AG20443 (cell line): ENCODE measurements around the gene ABCA4.

Source experiments
- DNase-seq: peaks from one replicate; pipeline ENCODE4 v3.0.0; 2012; ENCODE audit warnings: low spot score, mixed read lengths

ABCA4 gene

DNA sequence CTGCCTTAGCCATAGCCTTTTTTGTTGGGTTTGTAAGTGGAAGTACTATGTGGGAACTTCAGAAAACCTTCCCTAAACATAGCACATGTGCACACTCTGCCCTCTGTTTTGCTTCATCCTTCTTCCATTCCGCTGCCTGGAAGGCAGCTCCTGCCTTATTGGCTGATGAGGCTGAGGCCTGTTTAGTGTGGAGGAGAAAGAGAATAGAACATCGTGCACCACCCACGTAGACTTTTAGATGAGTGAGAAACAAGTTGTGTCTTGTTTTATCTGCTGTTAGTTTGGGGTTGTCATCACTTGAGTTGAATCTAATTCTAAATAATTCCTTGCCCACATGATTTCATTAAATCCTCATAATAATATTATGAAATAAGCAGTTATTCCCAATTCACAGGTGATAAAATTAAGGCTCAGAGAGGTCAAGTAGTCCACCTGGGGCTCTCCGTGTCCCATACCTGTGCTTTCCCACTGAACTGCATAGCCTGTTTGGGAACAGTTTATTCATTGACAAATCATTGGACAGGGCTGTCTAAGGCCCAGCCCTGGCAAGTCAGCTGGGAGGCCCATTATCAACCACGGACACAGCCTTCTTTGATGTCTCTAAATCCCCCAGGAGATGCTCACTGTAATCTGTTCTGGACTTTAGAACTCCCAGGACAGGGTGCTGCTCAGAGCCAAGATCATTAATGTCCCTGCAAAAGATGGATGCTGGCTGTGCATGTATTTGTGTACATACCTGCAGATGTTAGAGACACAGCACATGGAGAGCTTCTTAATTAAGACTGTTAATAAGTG is 93.0 kb downstream of the ABCA4 start:
- no peak for DNase-seq

- DNase-seq = no peak
Measured at GRCh38 chr1:94026619-94027380, 94.1 kb downstream of the ABCA4 start.

- DNase-seq = peak; percentile 76
Measured at GRCh38 chr1:94025383-94026340, 95.3 kb downstream of the ABCA4 start.

GRCh38 chr1:94024104-94024792 is 96.7 kb downstream of the ABCA4 start:
- DNase-seq = no peak

DNA sequence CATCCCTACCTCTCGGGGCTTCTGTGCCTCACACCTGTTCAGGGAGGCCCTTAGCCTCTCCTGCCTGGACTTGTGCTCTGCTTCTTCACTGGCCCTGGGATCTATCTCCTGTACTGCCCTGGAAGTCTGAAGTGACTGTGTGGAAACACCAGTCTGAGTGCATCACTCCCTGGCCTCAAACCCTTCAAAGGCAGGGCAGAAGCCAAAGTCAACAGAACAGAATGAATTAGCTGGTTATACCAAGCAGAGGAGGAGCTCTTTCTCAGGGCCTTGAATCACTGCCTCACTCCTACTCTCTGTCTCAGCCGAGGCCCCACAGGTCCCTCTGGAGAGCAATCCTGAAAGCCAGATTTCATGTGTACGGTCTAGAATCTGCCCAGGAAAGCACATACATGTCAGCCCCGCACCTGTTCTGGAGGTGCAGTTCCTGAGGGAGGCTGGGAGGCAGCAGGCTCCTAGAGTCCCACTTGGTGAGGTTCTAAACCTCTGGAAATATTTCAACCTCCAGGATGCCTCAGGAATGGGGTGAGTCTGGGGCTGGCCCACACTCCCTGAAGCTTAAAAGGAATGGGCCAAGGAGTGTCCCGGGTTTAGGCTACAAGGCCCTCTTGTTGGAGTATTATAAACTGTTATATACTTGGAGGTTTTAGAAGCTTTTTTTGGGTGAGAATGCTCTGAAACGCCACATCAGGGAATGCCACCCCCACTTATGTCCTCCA is 98.3 kb downstream of the ABCA4 start:
- peak; percentile 92 for DNase-seq

GRCh38 chr1:94020764-94021579 is 100.0 kb downstream of the ABCA4 start:
- peak; percentile 74 for DNase-seq

DNA sequence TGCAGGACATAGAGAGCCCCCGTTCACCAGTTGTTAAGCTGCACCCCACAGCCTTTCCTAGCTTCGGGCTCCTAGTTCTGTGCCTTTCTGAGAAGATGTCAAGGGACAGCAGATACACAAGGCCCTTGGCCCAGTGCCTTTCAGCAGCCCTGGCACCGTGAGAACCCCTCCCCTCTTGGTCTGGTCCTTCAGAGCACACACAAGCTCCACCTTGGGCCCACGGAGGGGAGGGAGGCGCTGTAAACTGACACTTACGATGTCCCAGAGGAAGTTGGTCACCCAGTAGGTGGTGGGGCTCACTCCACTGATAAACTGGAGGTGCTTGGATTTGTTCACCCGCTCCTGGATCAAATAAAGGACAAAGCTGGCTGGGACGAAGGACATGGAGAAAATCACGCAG is 101.6 kb downstream of the ABCA4 start:
- no peak for DNase-seq

GRCh38 chr1:94017155-94017829 is 103.7 kb downstream of the ABCA4 start:
- DNase-seq = no peak

- no peak for DNase-seq
Measured at GRCh38 chr1:94015489-94015817, 105.5 kb downstream of the ABCA4 start.

DNA sequence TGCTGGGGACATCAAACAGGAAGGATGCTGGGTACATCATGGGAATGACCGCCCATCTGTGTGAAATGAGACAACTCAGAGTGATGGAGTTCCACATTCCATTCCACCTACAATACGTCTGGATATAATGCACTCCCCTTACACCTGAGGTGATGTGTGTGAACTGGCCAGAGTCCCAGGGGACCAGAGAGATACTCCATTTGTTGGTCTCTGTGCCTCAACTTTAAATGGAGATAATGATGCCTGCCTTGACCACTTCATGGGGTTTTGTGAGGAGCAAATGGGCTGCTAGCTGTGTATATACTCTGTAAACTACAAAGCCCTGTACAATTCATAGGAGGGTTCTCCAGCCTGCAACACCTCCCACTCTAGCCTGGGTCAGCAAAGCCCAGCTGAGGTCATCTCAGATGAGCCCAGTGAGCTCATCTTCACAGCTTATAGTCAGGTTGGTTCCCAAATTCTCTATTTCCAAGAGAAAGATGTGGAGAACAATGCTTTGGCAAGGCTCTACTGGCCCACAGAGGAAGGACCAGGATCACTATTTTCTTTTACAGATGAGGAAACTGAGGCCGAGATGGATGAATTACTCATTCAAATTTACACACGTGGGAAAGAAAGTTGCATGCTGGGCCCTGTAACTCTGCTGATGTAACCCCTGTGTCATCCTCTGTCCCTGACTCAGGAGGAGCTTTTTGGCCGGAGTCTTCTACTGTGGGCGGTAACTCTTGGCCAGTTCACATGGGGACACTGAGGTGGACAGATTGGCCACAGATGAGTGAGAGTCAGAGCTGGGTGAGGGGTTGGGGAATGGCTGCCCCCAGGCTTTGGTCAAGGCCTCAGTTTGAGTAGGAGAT is 106.1 kb downstream of the ABCA4 start:
- peak; percentile 86 for DNase-seq

DNA sequence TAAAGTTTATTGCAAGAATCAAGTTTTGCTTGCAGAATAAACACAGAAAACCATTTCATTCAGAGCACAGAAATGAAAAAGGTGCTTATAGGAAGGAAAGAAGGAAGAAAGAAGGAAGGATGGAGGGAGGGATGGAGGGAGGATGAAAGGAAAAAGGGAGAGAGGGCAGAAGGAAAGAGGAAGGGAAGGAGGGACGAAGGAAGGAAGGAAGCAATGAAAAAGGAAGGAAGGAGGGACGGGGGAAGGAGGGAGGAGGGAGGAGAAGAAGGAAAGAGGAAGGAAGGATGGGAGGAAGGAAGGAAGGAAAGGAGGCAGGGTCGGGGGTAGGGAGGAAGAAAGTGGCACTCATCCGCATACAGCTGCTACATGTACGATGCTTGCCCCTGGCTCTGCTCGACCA is 106.9 kb downstream of the ABCA4 start:
- no peak for DNase-seq

DNA sequence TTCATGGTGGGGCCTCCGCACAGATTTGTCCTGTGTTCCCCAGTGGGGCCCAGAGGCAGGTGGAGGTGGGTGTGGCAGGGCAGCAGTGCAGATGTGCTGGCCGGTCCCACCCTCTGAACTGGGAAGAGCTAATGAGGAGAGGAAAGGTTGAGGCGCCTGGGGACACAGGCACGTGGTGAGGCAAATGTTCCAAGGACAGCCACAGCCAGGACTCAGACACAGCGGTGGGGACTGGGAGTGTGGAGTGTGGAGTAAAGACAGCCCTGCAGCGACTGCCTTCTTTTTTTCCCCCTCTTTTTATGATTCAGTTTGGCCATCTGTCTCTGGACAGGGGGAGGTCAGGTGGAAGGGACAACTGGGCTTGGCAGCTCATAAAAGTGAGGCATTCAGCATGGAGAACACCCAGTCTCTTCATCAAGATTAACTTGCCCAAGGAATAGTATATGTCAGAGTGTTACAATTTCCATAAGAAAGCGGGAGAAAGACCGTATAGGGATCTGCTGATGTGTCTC is 107.5 kb downstream of the ABCA4 start:
- DNase-seq = no peak

- DNase-seq = no peak
Measured at GRCh38 chr1:94012708-94013366, 108.1 kb downstream of the ABCA4 start.

- no peak for DNase-seq
Measured at GRCh38 chr1:94011709-94012595, 109.0 kb downstream of the ABCA4 start.

DNA sequence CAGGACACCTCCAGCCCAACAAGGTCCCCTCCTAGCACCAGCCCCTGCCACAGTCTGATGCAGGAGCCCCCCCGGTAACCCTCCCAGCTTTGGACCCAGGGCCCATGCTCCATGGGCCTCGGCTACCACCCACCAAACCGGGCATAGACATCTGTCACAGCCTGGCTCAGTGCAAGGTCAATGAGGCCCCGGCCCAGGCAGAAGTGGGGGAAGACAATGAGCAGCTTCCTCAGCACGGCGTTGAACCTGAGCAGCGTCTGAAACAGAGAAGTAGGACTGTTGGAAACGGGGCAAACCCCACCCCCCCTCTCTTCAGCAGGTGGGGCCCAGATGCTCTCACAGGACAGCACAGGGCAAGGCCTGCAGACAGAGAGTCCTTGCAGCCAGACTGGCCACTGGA is 109.8 kb downstream of the ABCA4 start:
- DNase-seq = no peak

DNA sequence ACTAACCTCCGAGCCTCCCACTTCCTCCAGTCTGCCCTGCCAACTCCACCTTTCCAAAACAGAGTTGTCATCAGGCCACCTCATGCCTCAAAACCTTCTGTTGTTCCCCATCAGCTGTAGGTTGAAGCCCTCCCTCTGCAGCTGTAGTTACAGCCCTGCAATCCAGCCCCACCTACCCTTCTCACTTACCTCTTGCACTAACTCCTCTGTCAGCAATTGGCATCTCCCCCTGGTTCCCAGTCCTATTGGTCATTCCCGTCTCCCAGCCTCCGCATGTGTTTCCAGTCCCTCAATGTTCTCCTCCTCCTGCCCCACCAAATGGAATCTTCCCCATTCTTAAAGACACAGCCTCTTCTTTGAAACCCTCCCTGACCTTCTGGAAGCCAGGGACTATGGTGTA is 111.6 kb downstream of the ABCA4 start:
- no peak for DNase-seq

GRCh38 chr1:94006604-94007003 is 114.3 kb downstream of the ABCA4 start:
- DNase-seq = no peak
